Measurements from ENCODE around the gene SLC25A33. TPM values are rescaled to one million over a fixed set of nuclear protein-coding genes. Genes with fewer than 3 reads are reported as not detected.
A peak's percentile ranks its signal among the peaks of the same experiment; 100 is the strongest.

The SLC25A33 gene
- total RNA-seq, 1 experiment from 2014 or later = 9.4 TPM

DNA sequence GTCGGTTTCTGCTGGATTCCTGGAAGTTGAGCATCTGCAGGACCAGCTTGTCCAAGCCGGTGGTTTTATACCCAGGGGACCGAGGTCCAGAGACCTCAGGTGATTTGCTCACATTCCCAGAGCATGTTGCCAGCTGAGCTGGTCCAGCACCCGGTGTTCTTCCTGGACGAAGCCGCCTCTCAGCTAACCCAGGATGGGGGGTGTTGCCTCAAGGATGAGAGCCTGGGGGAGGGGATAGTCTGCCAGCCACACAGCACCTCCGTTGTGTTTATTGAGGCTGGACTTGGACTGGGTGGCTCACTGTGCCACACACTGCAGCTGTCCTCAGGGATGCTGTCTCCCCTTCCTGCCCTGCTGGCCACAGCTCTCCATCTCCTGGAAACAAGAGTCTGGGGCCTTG, 50.9 kb downstream of the SLC25A33 start:
- no peak overlapping the region for H3K9ac ChIP-seq (ENCODE audit: extremely low read depth, insufficient read length, low read length)
- peaks cover 14% of the 10 kb centered on the region; the same call in 1 of the 2 replicates for H3K79me2 ChIP-seq (ENCODE audit: insufficient read depth, low read length)
- no CpG with 5 or more reads among the region's 7 CpGs for WGBS (ENCODE audit: extremely low coverage, insufficient read length, low lambda C conversion rate)

More for the DNA sequence above, 50.9 kb downstream of the SLC25A33 start:
- TF ChIP-seq CTCF (conservative IDR thresholded peaks at IDR 0.05) = no peak
- Histone ChIP-seq H3K9me3 (ENCODE audit: control insufficient read depth, low read depth, low read length) (no peaks in the 10 kb centered on the region), H4K91ac (ENCODE audit: insufficient read length, low read depth, low read length) (no peak overlapping the region), H2BK20ac (ENCODE audit: low read depth, low read length, poor library complexity, severe bottlenecking) (no peak overlapping the region), H4K5ac (ENCODE audit: insufficient read length, low read depth, low read length) (no peak overlapping the region), H2AFZ (ENCODE audit: low read length) (no peak overlapping the region), H2BK120ac (ENCODE audit: low read depth, low read length, poor library complexity, severe bottlenecking) (no peak overlapping the region), H3T11ph (ENCODE audit: low read length) (no peak overlapping the region), H3K27ac (ENCODE audit: insufficient read length, low read depth, low read length) (no peak overlapping the region), H3K4me1 (ENCODE audit: insufficient read depth, low read length) (peaks cover 5% of the 10 kb centered on the region; the same call in 1 of the 2 replicates), H3K4ac (ENCODE audit: low read depth, low read length) (no peak overlapping the region), H3K4me2 (ENCODE audit: insufficient read depth, insufficient read length, low read length) (peak overlapping the region; percentile 84), H3K56ac (ENCODE audit: insufficient read length, low read depth, low read length) (no peak overlapping the region), H3K23me2 (ENCODE audit: insufficient read length, low read depth, low read length, poor library complexity, severe bottlenecking) (peaks cover 9% of the 10 kb centered on the region), H3K27me3 (ENCODE audit: insufficient read depth, low read length) (no peaks in the 10 kb centered on the region), H4K8ac (replicated peaks; ENCODE audit: insufficient read length, low read depth, low read length) (no peak overlapping the region), H2BK5ac (ENCODE audit: insufficient read length, low read length) (no peak overlapping the region), H3K23ac (ENCODE audit: insufficient read length, low read depth, low read length) (no peak overlapping the region), H3K18ac (ENCODE audit: insufficient read length, low read depth, low read length) (no peak overlapping the region), H3K14ac (ENCODE audit: insufficient read depth, low read length) (no peak overlapping the region), H2BK12ac (ENCODE audit: insufficient read length, low read depth, low read length) (no peak overlapping the region), H4K20me1 (ENCODE audit: control insufficient read depth, insufficient read depth, insufficient read length) (no peaks in the 10 kb centered on the region), H2BK15ac (ENCODE audit: low read depth, low read length) (no peak overlapping the region), H2AK5ac (ENCODE audit: insufficient read length, low read length) (no peak overlapping the region), H3K79me1 (ENCODE audit: insufficient read depth, low read depth, low read length, poor library complexity, severe bottlenecking) (peaks cover 12% of the 10 kb centered on the region)
- no peak for DNase-seq
- Mint-ChIP-seq H3K27ac (no peak overlapping the region), H3K4me1 (peaks cover 32 to 42% of the 10 kb centered on the region in 2 experiments), H3K36me3 (ENCODE audit: insufficient read depth in 1 of 3, low read depth in 3 of 3) (peaks cover 2 to 5% (median 3%) of the 10 kb centered on the region in 3 experiments; a peak in 4 of 7 replicates), H3K27me3 (ENCODE audit: low read depth) (peaks cover 7% of the 10 kb centered on the region), H3K9me3 (peaks cover 0 to 2% of the 10 kb centered on the region in 2 experiments; a peak in 2 of 5 replicates), H3K4me3 (peak overlapping the region; percentile 86 to 90)

Data from H9 (cell line).